ENCODE results near the gene TJAP1. TPM values are rescaled to one million over a fixed set of nuclear protein-coding genes. Genes with fewer than 3 reads are reported as not detected.
"Not testable (repeated sequence)": the region's sequence is repeated elsewhere in the genome, so short reads cannot be mapped to it uniquely, and the experiment has no call there.

Gene TJAP1
- total RNA-seq, 2 experiments from 2014 or later: 35.6 to 37.2 TPM

GRCh38 chr6:43524483-43524961 is 47.2 kb downstream of the TJAP1 start:
- intact Hi-C loops (cut with DNase I, micrococcal nuclease): no loop called here
- ATAC-seq (no peak), DNase-seq (no peak)
- CTCF ChIA-PET: interaction anchor here (1.1 to 1.8 kb wide), 2 partner anchors 18 to 144 kb away, joined by 3 to 6 read pairs; no protein-coding TSS in a partner anchor
- POLR2A ChIA-PET: interaction anchor here (0.6 to 0.7 kb wide), 2 partner anchors 27 to 87 kb away, joined by 3 read pairs; no protein-coding TSS in a partner anchor
- Mint-ChIP-seq H3K27ac (peak overlapping the region; percentile 14), H3K9me3 (ENCODE audit: low read depth) (no peaks in the 10 kb centered on the region), H3K4me1 (peaks cover 3% of the 10 kb centered on the region), H3K27me3 (no peaks in the 10 kb centered on the region), H3K36me3 (ENCODE audit: low read depth) (peaks cover 70% of the 10 kb centered on the region), H3K4me3 (no peak overlapping the region)

- Mint-ChIP-seq H3K4me3 (no peak overlapping the region), H3K36me3 (ENCODE audit: low read depth) (peaks cover 61% of the 10 kb centered on the region), H3K27ac (peak overlapping the region; percentile 16), H3K27me3 (no peaks in the 10 kb centered on the region), H3K9me3 (ENCODE audit: low read depth) (no peaks in the 10 kb centered on the region), H3K4me1 (no peaks in the 10 kb centered on the region)
- intact Hi-C loops (cut with DNase I, micrococcal nuclease): no loop called here
- ATAC-seq: no peak
- CTCF ChIA-PET: interaction anchor here (0.6 to 1.3 kb wide), 8 partner anchors 10 to 636 kb away, joined by 3 to 4 read pairs (median 4); no protein-coding TSS in a partner anchor
- no peak for DNase-seq
- POLR2A ChIA-PET: interaction anchor here (0.5 kb wide), 1 partner anchor 131 kb away, joined by 3 read pairs; no protein-coding TSS in a partner anchor
Observed at GRCh38 chr6:43532201-43532600, 54.8 kb downstream of the TJAP1 start.

- H3K36me3 Mint-ChIP-seq (ENCODE audit: low read depth): peaks cover 58% of the 10 kb centered on the region
- CTCF ChIA-PET; H3K4me1 Mint-ChIP-seq; DNase-seq; H3K4me3 Mint-ChIP-seq; H3K27me3 Mint-ChIP-seq; POLR2A ChIA-PET; H3K9me3 Mint-ChIP-seq (ENCODE audit: low read depth); intact Hi-C loops (cut with DNase I, micrococcal nuclease); H3K27ac Mint-ChIP-seq; ATAC-seq: not testable (repeated sequence)
Observed at GRCh38 chr6:43538986-43539385, 61.6 kb downstream of the TJAP1 start.

GRCh38 chr6:43539409-43539808 is 62.0 kb downstream of the TJAP1 start:
- H3K4me3 Mint-ChIP-seq; CTCF ChIA-PET; H3K9me3 Mint-ChIP-seq (ENCODE audit: low read depth); DNase-seq; intact Hi-C loops (cut with DNase I, micrococcal nuclease); H3K27ac Mint-ChIP-seq; H3K27me3 Mint-ChIP-seq; H3K4me1 Mint-ChIP-seq; ATAC-seq; POLR2A ChIA-PET: not testable (repeated sequence)
- peaks cover 57% of the 10 kb centered on the region for H3K36me3 Mint-ChIP-seq (ENCODE audit: low read depth)

GRCh38 chr6:43540507-43540906 is 63.1 kb downstream of the TJAP1 start:
- ChIA-PET POLR2A (interaction anchor here (0.6 kb wide), 1 partner anchor 21 kb away, joined by 3 read pairs; no protein-coding TSS in a partner anchor), CTCF (no interaction called here)
- Mint-ChIP-seq H3K4me3 (no peak overlapping the region), H3K27ac (no peak overlapping the region), H3K27me3 (no peaks in the 10 kb centered on the region), H3K9me3 (ENCODE audit: low read depth) (no peaks in the 10 kb centered on the region), H3K36me3 (ENCODE audit: low read depth) (peaks cover 55% of the 10 kb centered on the region), H3K4me1 (no peaks in the 10 kb centered on the region)
- ATAC-seq (no peak), DNase-seq (no peak)
- intact Hi-C loops (cut with DNase I, micrococcal nuclease): no loop called here

GRCh38 chr6:43541774-43542471 is 64.6 kb downstream of the TJAP1 start:
- Mint-ChIP-seq H3K4me3 (no peak overlapping the region), H3K27me3 (no peaks in the 10 kb centered on the region), H3K4me1 (no peaks in the 10 kb centered on the region), H3K9me3 (ENCODE audit: low read depth) (no peaks in the 10 kb centered on the region), H3K36me3 (ENCODE audit: low read depth) (peaks cover 58% of the 10 kb centered on the region), H3K27ac (no peak overlapping the region)
- ChIA-PET POLR2A (no interaction called here), CTCF (no interaction called here)
- intact Hi-C loops (cut with DNase I, micrococcal nuclease): no loop called here
- ATAC-seq (no peak), DNase-seq (no peak)

- Mint-ChIP-seq H3K36me3 (ENCODE audit: low read depth) (peaks cover 58% of the 10 kb centered on the region), H3K9me3 (ENCODE audit: low read depth) (no peaks in the 10 kb centered on the region), H3K4me3 (no peak overlapping the region), H3K4me1 (no peaks in the 10 kb centered on the region), H3K27ac (no peak overlapping the region), H3K27me3 (no peaks in the 10 kb centered on the region)
- intact Hi-C loops (cut with DNase I, micrococcal nuclease): no loop called here
- ChIA-PET POLR2A (interaction anchor here (0.6 kb wide), 1 partner anchor 244 kb away, joined by 4 read pairs; no protein-coding TSS in a partner anchor), CTCF (interaction anchor here (0.6 to 0.9 kb wide), 3 partner anchors 24 to 281 kb away, joined by 3 read pairs; no protein-coding TSS in a partner anchor)
- no peak for ATAC-seq
- DNase-seq: no peak
Observed at GRCh38 chr6:43544461-43544860, 67.1 kb downstream of the TJAP1 start.

GRCh38 chr6:43547222-43547621 is 69.9 kb downstream of the TJAP1 start:
- DNase-seq (no peak), ATAC-seq (no peak)
- H3K27me3 Mint-ChIP-seq: no peaks in the 10 kb centered on the region
- no peak overlapping the region for H3K27ac Mint-ChIP-seq
- CTCF ChIA-PET: interaction anchor here (0.6 to 1.0 kb wide), 3 partner anchors 8 to 226 kb away, joined by 3 to 5 read pairs (median 3); no protein-coding TSS in a partner anchor
- intact Hi-C loops (cut with DNase I, micrococcal nuclease): loop anchor here in 1 of 2 experiments (2.0 kb wide), 1 partner anchor 14 kb away; no protein-coding TSS in a partner anchor
- H3K4me1 Mint-ChIP-seq: no peaks in the 10 kb centered on the region
- H3K36me3 Mint-ChIP-seq (ENCODE audit: low read depth): peaks cover 60% of the 10 kb centered on the region
- no peak overlapping the region for H3K4me3 Mint-ChIP-seq
- H3K9me3 Mint-ChIP-seq (ENCODE audit: low read depth): no peaks in the 10 kb centered on the region
- POLR2A ChIA-PET: interaction anchor here (0.6 kb wide), 1 partner anchor 12 kb away, joined by 9 read pairs; no protein-coding TSS in a partner anchor

Small RNA genes within 50 kb of the gene (microRNA-seq; reads per million reads assigned to microRNA genes)
- 2.5 reads per million for gene MIR6780B (ENCODE audit: borderline replicate concordance)

Other genes starting within 250 kb of the TJAP1 start
- gene DNPH1, start 248.1 kb upstream of the TJAP1 start, total RNA-seq: 10 to 100 TPM; 58.5 to 80.3 TPM
- gene TTBK1, start 234.1 kb upstream of the TJAP1 start, total RNA-seq: under 1 TPM; 0.30 to 0.40 TPM
- gene SLC22A7, start 179.3 kb upstream of the TJAP1 start, total RNA-seq: not detected
- 1 to 10 TPM; 1.6 to 1.8 TPM for gene CRIP3, start 168.7 kb upstream of the TJAP1 start, total RNA-seq
- gene ZNF318, start 107.9 kb upstream of the TJAP1 start, total RNA-seq: 10 to 100 TPM; 11.2 to 12.9 TPM
- gene ABCC10, start 50.0 kb upstream of the TJAP1 start, total RNA-seq: 10 to 100 TPM; 27.8 to 29.0 TPM
- 1 to 10 TPM; 1.9 to 2.0 TPM for gene DLK2, start 22.0 kb upstream of the TJAP1 start, total RNA-seq
- gene LRRC73, start 32.8 kb downstream of the TJAP1 start, total RNA-seq: under 1 TPM; 0.18 to 0.19 TPM
- gene YIPF3, start 39.4 kb downstream of the TJAP1 start, total RNA-seq: 10 to 100 TPM; 38.0 to 39.6 TPM
- gene POLR1C, start 39.5 kb downstream of the TJAP1 start, total RNA-seq: 10 to 100 TPM; 43.4 to 52.9 TPM
- gene XPO5, start 98.5 kb downstream of the TJAP1 start, total RNA-seq: 100 to 1,000 TPM; 108 to 109 TPM
- 10 to 100 TPM; 35.2 to 37.9 TPM for gene POLH, start 98.6 kb downstream of the TJAP1 start, total RNA-seq
- 10 to 100 TPM; 59.8 to 64.6 TPM for gene GTPBP2, start 151.7 kb downstream of the TJAP1 start, total RNA-seq
- 10 to 100 TPM; 35.1 to 35.3 TPM for gene MAD2L1BP, start 158.3 kb downstream of the TJAP1 start, total RNA-seq
- not detected for gene RSPH9, start 167.5 kb downstream of the TJAP1 start, total RNA-seq
- gene MRPS18A, start 210.2 kb downstream of the TJAP1 start, total RNA-seq: 10 to 100 TPM; 54.0 to 68.7 TPM